ENCODE results near the gene PBX4.

DNA sequence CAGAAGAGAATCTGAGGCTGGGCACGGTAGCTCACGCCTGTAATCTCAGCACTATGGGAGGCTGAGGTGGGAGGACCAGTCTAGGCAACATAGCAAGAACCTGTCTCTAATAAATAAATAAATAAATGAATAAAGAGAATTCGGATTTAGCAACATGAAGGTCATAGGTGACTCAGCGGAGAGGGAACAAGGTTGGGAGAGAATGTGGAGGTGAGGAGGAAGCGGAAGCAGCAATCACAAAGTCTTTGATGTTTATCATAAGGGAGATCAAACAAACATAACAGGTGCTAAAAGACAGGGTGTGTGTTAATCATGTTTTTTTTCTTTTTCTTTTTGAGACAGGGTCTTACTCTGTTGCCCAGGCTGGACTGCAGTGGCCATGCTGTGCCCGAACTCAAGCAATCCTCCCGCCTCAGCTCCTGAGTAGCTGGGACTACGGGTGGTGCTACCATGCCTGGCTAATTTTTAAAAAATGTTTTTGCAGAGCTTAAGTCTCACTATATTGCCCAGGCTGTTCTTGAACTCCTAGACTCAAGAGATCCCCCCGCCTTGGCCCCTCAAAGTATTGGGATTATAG, 16.3 kb downstream of the PBX4 start:
- no peak for TF ChIP-seq POLR2A (IDR thresholded peaks at IDR 0.05; ENCODE audit: low read depth, low read length)
- no peak for TF ChIP-seq POLR2AphosphoS5 (IDR thresholded peaks at IDR 0.05; ENCODE audit: low read depth, low read length)
